HCT116 (cell line): ENCODE measurements around the gene CCNK.

ENCODE experiments used
- CEBPB ChIP-seq: IDR thresholded peaks from 2 replicates; pipeline ENCODE4 v1.6.1; 2012; ENCODE audit warnings: low read depth
- EGR1 ChIP-seq: IDR thresholded peaks from 2 replicates; pipeline ENCODE4 v1.6.1; 2012; ENCODE audit warnings: low read depth
- EZH2 ChIP-seq: fragments of 200-600 bp; sonication (generic); IDR thresholded peaks from 2 replicates; pipeline ENCODE4 v1.6.1; 2017; ENCODE audit warnings: antibody characterized with exemption, mixed run types
- EZH2phosphoT487 ChIP-seq: fragments of 200-600 bp; IDR thresholded peaks from 2 replicates; pipeline ENCODE4 v1.6.1; 2018; ENCODE audit warnings: antibody characterized with exemption, borderline replicate concordance
- FOSL1 ChIP-seq: IDR thresholded peaks from 2 replicates; pipeline ENCODE4 v1.6.1; 2012; ENCODE audit warnings: low read depth
- POLR2A ChIP-seq: IDR thresholded peaks from 2 replicates; pipeline ENCODE4 v1.7.0; 2011; ENCODE audit warnings: borderline replicate concordance; ENCODE audit not compliant: insufficient read depth, insufficient read length; ENCODE audit errors: extremely low read depth
- SRF ChIP-seq: IDR thresholded peaks from 2 replicates; pipeline ENCODE4 v1.6.1; 2012; ENCODE audit warnings: low read depth
- YY1 ChIP-seq: IDR thresholded peaks from 2 replicates; pipeline ENCODE4 v1.6.1; 2011; ENCODE audit warnings: low read length, low read depth, moderate library complexity, mild to moderate bottlenecking; ENCODE audit not compliant: insufficient replicate concordance; ENCODE audit errors: extremely low read depth
- ZNF274 ChIP-seq: fragments of 200-500 bp; sonication (Bioruptor generic); IDR thresholded peaks from 2 replicates; pipeline ENCODE4 v1.6.1; 2014; ENCODE audit warnings: mild to moderate bottlenecking, low read depth, low read length, inconsistent platforms
- TF ChIP-seq, protein P1 (sequence below), 3 experiments: fragments of 200-600 bp in 1 of 3; sonication (generic) in 1 of 3; IDR thresholded peaks in 2 of 3; conservative IDR thresholded peaks in 1 of 3; 2 replicates each; pipeline ENCODE4 v1.5.1; 2012 to 2017; ENCODE audit warnings: low read depth in 2 of 3, low read length in 2 of 3, antibody characterized with exemption in 1 of 3, borderline replicate concordance in 1 of 3, control low read depth in 1 of 3, mild to moderate bottlenecking in 1 of 3, mixed read lengths in 1 of 3, mixed run types in 1 of 3, moderate library complexity in 1 of 3; ENCODE audit not compliant: insufficient read depth in 1 of 3
- TF ChIP-seq, protein P2 (sequence below): IDR thresholded peaks from 2 replicates; pipeline ENCODE4 v1.6.1; 2012; ENCODE audit warnings: low read depth
- TF ChIP-seq, protein P3 (sequence below): IDR thresholded peaks from 2 replicates; pipeline ENCODE4 v1.6.1; 2011; ENCODE audit warnings: mild to moderate bottlenecking, low read length, moderate library complexity; ENCODE audit not compliant: insufficient replicate concordance; ENCODE audit errors: extremely low read depth

DNA sequence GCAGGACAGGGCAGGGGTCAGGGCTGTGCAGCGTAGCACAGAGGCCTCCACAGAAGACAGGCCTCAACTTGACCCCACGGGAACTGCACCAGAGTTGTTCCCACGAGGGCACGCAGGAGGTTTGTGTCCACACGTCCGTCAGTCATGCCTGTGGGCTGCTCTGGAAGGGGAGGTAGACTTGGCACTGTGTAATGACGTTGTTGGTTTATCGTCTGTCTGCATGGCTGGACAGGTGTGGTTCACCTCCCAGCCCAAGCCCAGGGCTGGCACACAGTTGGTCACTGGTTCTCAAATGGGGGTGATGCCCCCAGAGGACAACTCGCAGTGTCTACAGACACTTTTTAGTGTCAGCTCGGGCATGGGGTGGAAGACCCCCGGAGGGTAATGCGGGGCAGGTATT is 45.8 kb downstream of the CCNK start:
- TF ChIP-seq FOSL1 = no peak
- TF ChIP-seq, protein P1, sequence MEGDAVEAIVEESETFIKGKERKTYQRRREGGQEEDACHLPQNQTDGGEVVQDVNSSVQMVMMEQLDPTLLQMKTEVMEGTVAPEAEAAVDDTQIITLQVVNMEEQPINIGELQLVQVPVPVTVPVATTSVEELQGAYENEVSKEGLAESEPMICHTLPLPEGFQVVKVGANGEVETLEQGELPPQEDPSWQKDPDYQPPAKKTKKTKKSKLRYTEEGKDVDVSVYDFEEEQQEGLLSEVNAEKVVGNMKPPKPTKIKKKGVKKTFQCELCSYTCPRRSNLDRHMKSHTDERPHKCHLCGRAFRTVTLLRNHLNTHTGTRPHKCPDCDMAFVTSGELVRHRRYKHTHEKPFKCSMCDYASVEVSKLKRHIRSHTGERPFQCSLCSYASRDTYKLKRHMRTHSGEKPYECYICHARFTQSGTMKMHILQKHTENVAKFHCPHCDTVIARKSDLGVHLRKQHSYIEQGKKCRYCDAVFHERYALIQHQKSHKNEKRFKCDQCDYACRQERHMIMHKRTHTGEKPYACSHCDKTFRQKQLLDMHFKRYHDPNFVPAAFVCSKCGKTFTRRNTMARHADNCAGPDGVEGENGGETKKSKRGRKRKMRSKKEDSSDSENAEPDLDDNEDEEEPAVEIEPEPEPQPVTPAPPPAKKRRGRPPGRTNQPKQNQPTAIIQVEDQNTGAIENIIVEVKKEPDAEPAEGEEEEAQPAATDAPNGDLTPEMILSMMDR (IDR thresholded peaks at IDR 0.05 in 2 of 3, conservative IDR thresholded peaks at IDR 0.05 in 1 of 3; ENCODE audit: borderline replicate concordance in 1 of 3, insufficient read depth in 1 of 3, low read depth in 2 of 3, low read length in 2 of 3) = no peak
- TF ChIP-seq EZH2 = no peak
- no peak for TF ChIP-seq POLR2A
- TF ChIP-seq, protein P2, sequence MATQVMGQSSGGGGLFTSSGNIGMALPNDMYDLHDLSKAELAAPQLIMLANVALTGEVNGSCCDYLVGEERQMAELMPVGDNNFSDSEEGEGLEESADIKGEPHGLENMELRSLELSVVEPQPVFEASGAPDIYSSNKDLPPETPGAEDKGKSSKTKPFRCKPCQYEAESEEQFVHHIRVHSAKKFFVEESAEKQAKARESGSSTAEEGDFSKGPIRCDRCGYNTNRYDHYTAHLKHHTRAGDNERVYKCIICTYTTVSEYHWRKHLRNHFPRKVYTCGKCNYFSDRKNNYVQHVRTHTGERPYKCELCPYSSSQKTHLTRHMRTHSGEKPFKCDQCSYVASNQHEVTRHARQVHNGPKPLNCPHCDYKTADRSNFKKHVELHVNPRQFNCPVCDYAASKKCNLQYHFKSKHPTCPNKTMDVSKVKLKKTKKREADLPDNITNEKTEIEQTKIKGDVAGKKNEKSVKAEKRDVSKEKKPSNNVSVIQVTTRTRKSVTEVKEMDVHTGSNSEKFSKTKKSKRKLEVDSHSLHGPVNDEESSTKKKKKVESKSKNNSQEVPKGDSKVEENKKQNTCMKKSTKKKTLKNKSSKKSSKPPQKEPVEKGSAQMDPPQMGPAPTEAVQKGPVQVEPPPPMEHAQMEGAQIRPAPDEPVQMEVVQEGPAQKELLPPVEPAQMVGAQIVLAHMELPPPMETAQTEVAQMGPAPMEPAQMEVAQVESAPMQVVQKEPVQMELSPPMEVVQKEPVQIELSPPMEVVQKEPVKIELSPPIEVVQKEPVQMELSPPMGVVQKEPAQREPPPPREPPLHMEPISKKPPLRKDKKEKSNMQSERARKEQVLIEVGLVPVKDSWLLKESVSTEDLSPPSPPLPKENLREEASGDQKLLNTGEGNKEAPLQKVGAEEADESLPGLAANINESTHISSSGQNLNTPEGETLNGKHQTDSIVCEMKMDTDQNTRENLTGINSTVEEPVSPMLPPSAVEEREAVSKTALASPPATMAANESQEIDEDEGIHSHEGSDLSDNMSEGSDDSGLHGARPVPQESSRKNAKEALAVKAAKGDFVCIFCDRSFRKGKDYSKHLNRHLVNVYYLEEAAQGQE = no peak
- TF ChIP-seq EZH2phosphoT487 = no peak
- no peak for TF ChIP-seq YY1
- TF ChIP-seq CEBPB = no peak
- TF ChIP-seq EGR1 = no peak
- TF ChIP-seq ZNF274 = no peak
- TF ChIP-seq, protein P3, sequence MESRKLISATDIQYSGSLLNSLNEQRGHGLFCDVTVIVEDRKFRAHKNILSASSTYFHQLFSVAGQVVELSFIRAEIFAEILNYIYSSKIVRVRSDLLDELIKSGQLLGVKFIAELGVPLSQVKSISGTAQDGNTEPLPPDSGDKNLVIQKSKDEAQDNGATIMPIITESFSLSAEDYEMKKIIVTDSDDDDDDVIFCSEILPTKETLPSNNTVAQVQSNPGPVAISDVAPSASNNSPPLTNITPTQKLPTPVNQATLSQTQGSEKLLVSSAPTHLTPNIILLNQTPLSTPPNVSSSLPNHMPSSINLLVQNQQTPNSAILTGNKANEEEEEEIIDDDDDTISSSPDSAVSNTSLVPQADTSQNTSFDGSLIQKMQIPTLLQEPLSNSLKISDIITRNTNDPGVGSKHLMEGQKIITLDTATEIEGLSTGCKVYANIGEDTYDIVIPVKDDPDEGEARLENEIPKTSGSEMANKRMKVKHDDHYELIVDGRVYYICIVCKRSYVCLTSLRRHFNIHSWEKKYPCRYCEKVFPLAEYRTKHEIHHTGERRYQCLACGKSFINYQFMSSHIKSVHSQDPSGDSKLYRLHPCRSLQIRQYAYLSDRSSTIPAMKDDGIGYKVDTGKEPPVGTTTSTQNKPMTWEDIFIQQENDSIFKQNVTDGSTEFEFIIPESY = no peak
- no peak for TF ChIP-seq SRF
